Measurements from ENCODE around the gene KLF1.

DNA sequence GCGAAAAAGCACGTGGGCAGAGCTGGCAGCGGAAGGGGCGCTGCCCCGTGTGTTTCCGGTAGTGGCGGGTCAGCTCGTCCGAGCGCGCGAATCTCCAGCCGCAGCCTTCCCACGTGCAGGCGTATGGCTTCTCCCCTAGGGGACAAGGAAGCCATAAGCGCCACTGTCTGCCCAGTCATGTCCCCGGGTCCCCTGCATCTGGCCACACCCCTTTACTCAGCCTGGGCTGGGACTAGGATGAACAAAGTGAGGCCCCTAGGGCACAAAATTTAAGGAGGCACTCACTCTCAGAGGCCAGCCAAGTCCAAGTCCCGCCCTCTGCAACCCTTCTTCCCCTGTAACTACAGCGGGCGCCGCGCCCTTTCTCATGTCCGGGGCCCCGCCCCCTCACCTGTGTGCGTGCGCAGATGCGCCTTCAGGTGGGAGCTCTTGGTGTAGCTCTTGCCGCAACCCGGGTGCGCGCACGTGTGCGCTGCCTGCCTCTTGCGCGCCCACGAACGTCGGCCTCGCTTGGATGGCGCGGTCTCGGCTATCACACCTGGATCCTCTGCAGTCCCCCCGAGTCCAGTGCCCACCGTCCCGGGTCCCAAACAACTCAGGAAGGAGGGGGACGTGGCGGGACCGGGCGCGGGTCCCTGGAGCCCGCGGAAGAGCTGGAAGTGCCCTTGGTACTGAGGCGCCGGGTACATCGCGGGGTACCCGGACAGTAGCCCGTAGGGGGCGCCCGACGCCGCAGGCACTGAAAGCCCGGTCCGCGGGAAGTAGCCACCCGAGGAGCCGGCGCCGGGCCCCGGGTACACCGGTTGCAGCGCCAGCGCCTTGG is 1.9 kb downstream of the KLF1 start:
- TF ChIP-seq, protein P1, sequence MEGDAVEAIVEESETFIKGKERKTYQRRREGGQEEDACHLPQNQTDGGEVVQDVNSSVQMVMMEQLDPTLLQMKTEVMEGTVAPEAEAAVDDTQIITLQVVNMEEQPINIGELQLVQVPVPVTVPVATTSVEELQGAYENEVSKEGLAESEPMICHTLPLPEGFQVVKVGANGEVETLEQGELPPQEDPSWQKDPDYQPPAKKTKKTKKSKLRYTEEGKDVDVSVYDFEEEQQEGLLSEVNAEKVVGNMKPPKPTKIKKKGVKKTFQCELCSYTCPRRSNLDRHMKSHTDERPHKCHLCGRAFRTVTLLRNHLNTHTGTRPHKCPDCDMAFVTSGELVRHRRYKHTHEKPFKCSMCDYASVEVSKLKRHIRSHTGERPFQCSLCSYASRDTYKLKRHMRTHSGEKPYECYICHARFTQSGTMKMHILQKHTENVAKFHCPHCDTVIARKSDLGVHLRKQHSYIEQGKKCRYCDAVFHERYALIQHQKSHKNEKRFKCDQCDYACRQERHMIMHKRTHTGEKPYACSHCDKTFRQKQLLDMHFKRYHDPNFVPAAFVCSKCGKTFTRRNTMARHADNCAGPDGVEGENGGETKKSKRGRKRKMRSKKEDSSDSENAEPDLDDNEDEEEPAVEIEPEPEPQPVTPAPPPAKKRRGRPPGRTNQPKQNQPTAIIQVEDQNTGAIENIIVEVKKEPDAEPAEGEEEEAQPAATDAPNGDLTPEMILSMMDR (IDR thresholded peaks at IDR 0.05; ENCODE audit: poor library complexity, severe bottlenecking), result peak; percentile 63
- TF ChIP-seq EP300 (conservative IDR thresholded peaks at IDR 0.05; ENCODE audit: poor library complexity, severe bottlenecking) (no peak), TAF1 (IDR thresholded peaks at IDR 0.05; ENCODE audit: low read depth) (no peak), EZH2 (IDR thresholded peaks at IDR 0.05; ENCODE audit: borderline replicate concordance, insufficient read depth, low read length, poor library complexity, severe bottlenecking) (peak; percentile 7), SMC3 (conservative IDR thresholded peaks at IDR 0.05; ENCODE audit: poor library complexity) (peak; percentile 31), POLR2AphosphoS5 (IDR thresholded peaks at IDR 0.05) (no peak), MXI1 (conservative IDR thresholded peaks at IDR 0.05; ENCODE audit: poor library complexity, severe bottlenecking) (peak; percentile 61), RAD21 (conservative IDR thresholded peaks at IDR 0.05) (no peak)
- TF ChIP-seq, protein P2, sequence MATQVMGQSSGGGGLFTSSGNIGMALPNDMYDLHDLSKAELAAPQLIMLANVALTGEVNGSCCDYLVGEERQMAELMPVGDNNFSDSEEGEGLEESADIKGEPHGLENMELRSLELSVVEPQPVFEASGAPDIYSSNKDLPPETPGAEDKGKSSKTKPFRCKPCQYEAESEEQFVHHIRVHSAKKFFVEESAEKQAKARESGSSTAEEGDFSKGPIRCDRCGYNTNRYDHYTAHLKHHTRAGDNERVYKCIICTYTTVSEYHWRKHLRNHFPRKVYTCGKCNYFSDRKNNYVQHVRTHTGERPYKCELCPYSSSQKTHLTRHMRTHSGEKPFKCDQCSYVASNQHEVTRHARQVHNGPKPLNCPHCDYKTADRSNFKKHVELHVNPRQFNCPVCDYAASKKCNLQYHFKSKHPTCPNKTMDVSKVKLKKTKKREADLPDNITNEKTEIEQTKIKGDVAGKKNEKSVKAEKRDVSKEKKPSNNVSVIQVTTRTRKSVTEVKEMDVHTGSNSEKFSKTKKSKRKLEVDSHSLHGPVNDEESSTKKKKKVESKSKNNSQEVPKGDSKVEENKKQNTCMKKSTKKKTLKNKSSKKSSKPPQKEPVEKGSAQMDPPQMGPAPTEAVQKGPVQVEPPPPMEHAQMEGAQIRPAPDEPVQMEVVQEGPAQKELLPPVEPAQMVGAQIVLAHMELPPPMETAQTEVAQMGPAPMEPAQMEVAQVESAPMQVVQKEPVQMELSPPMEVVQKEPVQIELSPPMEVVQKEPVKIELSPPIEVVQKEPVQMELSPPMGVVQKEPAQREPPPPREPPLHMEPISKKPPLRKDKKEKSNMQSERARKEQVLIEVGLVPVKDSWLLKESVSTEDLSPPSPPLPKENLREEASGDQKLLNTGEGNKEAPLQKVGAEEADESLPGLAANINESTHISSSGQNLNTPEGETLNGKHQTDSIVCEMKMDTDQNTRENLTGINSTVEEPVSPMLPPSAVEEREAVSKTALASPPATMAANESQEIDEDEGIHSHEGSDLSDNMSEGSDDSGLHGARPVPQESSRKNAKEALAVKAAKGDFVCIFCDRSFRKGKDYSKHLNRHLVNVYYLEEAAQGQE (IDR thresholded peaks at IDR 0.05; ENCODE audit: borderline replicate concordance), result no peak
